Measurements from ENCODE around the gene PLK3. TPM values are rescaled to one million over a fixed set of nuclear protein-coding genes. Genes with fewer than 3 reads are reported as not detected.

Gene PLK3
- total RNA-seq, 3 donors from 2014 or later (not counting 1 experiment from before 2014, with no cell fraction given), result 39.5 to 89.2 (median 78.1) TPM

DNA sequence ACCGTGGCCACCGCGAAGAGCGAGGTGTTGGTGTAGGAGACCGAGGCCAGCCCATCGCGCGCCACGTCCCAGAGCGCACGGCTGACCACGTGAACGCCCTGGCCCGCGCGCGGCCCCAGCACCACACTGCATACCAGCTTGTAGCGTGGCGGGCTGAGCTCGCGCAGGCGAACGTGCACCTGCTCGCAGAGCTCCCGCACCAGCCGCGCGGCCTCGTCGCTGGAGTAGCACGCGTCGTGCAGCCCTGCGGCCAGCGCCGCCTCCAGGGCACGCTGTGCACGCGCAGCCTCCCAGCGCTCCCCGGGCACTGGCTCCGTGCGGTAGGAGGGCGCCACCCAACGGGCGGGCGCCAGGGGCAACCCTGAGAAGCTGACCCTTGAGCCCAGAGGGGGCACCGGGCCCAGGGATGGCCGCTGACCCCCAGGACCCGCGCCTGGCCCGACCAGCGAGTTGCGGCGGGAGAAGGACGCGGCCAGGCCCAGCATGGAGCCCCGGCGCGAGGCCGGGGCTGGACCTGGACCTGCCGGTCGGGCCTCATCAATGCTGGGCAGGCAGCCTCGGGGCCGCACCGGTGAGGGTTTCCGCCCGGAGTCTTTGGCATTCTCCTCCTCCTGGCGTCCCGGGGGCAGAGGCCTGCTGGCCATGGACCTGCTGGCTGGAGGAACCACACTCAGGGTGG lies 6.0 kb downstream of the PLK3 start:
- peak overlapping the region; percentile 95 for H3K27ac ChIP-seq (ENCODE audit: low read length)
- H3K36me3 ChIP-seq (ENCODE audit: control insufficient read depth, insufficient read depth, low read length), result peaks cover 20% of the 10 kb centered on the region
- TF ChIP-seq, protein P1, sequence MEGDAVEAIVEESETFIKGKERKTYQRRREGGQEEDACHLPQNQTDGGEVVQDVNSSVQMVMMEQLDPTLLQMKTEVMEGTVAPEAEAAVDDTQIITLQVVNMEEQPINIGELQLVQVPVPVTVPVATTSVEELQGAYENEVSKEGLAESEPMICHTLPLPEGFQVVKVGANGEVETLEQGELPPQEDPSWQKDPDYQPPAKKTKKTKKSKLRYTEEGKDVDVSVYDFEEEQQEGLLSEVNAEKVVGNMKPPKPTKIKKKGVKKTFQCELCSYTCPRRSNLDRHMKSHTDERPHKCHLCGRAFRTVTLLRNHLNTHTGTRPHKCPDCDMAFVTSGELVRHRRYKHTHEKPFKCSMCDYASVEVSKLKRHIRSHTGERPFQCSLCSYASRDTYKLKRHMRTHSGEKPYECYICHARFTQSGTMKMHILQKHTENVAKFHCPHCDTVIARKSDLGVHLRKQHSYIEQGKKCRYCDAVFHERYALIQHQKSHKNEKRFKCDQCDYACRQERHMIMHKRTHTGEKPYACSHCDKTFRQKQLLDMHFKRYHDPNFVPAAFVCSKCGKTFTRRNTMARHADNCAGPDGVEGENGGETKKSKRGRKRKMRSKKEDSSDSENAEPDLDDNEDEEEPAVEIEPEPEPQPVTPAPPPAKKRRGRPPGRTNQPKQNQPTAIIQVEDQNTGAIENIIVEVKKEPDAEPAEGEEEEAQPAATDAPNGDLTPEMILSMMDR (IDR thresholded peaks at IDR 0.05), result no peak
- H3K4me3 ChIP-seq (ENCODE audit: low read length), result no peak overlapping the region
- ATAC-seq (no peak), DNase-seq (peak in 1 of 2 donors; percentile 48)
- WGBS (ENCODE audit: insufficient coverage), result 97% methylated on average over 70 of the region's 70 CpGs
- peaks cover 57% of the 10 kb centered on the region for H3K4me1 ChIP-seq (ENCODE audit: control insufficient read depth, insufficient read depth, low read length)
- H3K9me3 ChIP-seq (ENCODE audit: control insufficient read depth, insufficient read depth, low read length), result no peaks in the 10 kb centered on the region
- Mint-ChIP-seq H3K27me3 (ENCODE audit: low read depth in 2 of 2) (no peaks in the 10 kb centered on the region), H3K4me1 (peaks cover 20 to 42% of the 10 kb centered on the region in 2 donors), H3K27ac (peak overlapping the region in 1 of 2 donors; percentile 42), H3K4me3 (no peak overlapping the region), H3K36me3 (no peaks in the 10 kb centered on the region), H3K9me3 (no peaks in the 10 kb centered on the region)
- H3K27me3 ChIP-seq (ENCODE audit: control insufficient read depth, insufficient read depth, low read length), result no peaks in the 10 kb centered on the region
- intact Hi-C loops (cut with micrococcal nuclease), result no loop called here

DNA sequence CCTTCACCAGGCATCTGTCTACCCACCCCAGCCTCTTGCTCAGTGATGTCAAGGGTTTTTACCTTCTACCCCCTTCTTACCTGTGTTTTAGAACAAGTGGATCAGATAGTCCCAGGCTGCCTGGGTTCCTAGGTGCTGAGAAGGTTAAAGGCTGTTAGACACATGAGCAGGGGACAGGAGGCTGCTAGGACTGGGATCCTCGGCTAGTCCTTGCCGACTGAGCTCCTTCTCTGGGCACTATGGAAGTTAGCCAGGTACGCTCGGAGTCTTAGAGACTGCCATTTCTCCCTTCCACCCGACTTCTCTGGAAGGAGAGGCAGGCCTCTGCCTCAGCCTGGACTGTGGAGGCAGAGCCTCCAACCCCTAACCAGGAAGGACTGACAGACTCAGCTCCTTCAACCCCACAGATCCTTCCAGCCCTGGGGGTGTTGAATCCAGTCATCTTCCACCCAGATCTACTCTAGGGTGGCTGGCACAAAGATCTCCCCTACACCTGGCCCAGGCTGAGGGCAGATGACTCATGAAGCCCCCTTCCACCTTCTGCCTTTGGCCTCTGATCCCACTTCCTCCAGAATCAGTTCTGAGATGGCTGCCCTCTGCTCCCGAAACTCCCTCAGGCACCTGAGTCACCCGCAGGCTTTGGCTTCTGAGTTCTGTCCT lies 6.7 kb downstream of the PLK3 start, which contains the start of gene DYNLT4:
DYNLT4 (minus strand) TSS at position 648 of the 660 bp plus-strand sequence. CDS start 683 bp downstream, outside the sequence.
- H3K36me3 Mint-ChIP-seq, result no peaks in the 10 kb centered on the region
- TF ChIP-seq, protein P1 (IDR thresholded peaks at IDR 0.05), result no peak
- Histone ChIP-seq H3K27me3 (ENCODE audit: control insufficient read depth, insufficient read depth, low read length) (no peaks in the 10 kb centered on the region), H3K36me3 (ENCODE audit: control insufficient read depth, insufficient read depth, low read length) (peaks cover 20% of the 10 kb centered on the region), H3K27ac (ENCODE audit: low read length) (peak within 1 kb of the TSS; percentile 95), H3K4me3 (ENCODE audit: low read length) (no peak within 1 kb of the TSS), H3K4me1 (ENCODE audit: control insufficient read depth, insufficient read depth, low read length) (peaks cover 53% of the 10 kb centered on the region), H3K9me3 (ENCODE audit: control insufficient read depth, insufficient read depth, low read length) (no peaks in the 10 kb centered on the region)
- peak within 1 kb of the TSS; percentile 88 to 95 for H3K27ac Mint-ChIP-seq
- no peaks in the 10 kb centered on the region for H3K27me3 Mint-ChIP-seq (ENCODE audit: low read depth in 2 of 2)
- ATAC-seq, result no peak
- peak in 1 of 2 donors; percentile 50 for DNase-seq
- intact Hi-C loops (cut with micrococcal nuclease), result no loop called here
- peaks cover 22 to 40% of the 10 kb centered on the region in 2 donors for H3K4me1 Mint-ChIP-seq
- no peaks in the 10 kb centered on the region for H3K9me3 Mint-ChIP-seq
- H3K4me3 Mint-ChIP-seq, result peak within 1 kb of the TSS; percentile 4
- WGBS (ENCODE audit: insufficient coverage), result 87% methylated on average over 7 of the region's 7 CpGs

DNA sequence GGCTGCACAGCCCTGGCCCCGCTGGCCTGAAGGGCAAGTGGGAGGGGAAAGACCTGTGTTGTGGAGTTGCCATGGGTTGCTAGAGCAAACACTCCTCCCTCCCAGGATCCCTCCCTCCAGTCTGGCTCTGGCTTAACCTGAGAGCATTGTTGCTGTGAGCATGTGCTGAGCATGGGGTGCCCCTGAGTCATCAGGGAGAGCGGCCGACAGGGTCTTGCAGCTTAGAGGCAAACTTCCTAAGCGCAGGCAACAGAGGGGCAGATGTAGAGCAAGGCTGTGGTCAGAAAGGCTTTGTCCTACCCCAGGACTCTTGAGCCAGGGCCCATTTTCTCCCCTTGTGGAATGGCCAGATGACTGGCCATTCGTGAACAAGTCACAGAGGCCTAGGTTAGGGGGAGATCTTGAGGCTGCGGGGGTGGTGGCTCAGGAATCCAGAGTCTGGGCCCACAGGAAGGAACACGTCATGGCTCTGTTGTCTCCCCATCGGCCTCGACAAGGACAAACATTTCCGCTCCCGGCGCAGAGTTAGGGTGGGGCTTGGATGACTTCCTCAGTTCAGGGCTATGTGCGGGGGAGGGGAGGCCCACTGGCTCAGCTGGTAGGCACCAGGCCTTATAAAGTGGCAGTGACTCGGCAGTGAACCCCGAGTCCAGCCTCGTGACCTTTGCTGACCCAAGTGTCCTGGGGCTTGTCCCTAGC lies 7.3 kb downstream of the PLK3 start:
- Histone ChIP-seq H3K4me3 (ENCODE audit: low read length) (no peak overlapping the region), H3K36me3 (ENCODE audit: control insufficient read depth, insufficient read depth, low read length) (peaks cover 17% of the 10 kb centered on the region), H3K9me3 (ENCODE audit: control insufficient read depth, insufficient read depth, low read length) (no peaks in the 10 kb centered on the region), H3K4me1 (ENCODE audit: control insufficient read depth, insufficient read depth, low read length) (peaks cover 51% of the 10 kb centered on the region), H3K27me3 (ENCODE audit: control insufficient read depth, insufficient read depth, low read length) (no peaks in the 10 kb centered on the region), H3K27ac (ENCODE audit: low read length) (peak overlapping the region; percentile 95)
- Mint-ChIP-seq H3K9me3 (no peaks in the 10 kb centered on the region), H3K4me3 (peak overlapping the region; percentile 4), H3K27ac (peak overlapping the region; percentile 88 to 95), H3K27me3 (ENCODE audit: low read depth in 2 of 2) (no peaks in the 10 kb centered on the region), H3K4me1 (peaks cover 22 to 35% of the 10 kb centered on the region in 2 donors), H3K36me3 (no peaks in the 10 kb centered on the region)
- TF ChIP-seq, protein P1 (IDR thresholded peaks at IDR 0.05), result no peak
- intact Hi-C loops (cut with micrococcal nuclease), result no loop called here
- peak; percentile 29 to 70 (median 46) for ATAC-seq
- peak; percentile 54 to 94 for DNase-seq
- 19% methylated on average over 15 of the region's 16 CpGs for WGBS (ENCODE audit: insufficient coverage)

All from natural killer cell (primary cell).